ENCODE data around the gene CDO1.

DNA sequence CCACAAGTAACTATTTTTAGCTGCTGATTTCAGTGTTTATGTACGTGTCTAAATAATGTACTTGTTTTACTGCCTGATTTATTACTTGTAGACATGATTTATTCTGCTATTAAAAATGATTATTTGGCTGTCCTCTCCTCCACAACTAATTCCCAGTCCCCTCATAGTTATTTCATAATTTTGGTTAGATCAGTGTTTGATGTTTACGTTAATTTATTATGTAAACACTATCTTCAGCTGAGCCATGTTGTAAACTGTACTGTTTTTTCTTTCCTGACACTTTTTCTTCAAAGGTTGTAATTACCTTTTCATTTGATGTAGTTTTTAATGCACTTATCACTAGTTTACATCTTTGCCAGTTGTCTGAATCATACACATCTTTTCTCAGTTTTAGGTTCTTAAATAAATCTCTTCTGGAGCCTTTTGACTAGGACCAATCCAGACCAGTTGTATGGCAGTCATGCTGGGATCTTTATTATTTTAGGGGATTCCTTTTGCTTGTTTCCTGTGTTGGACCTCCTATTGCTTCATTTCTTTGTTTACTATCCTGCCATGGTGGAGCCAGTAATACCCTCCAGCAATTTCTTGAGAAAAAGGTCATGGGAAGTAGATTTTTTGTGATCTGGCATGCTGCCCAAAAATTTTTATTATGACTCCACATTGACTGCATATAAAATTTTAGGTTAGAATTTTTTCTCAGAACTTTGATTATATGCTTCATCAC, 41.3 kb upstream of the CDO1 start:
- TF ChIP-seq TAF1 (IDR thresholded peaks at IDR 0.05; ENCODE audit: low read depth) (no peak), EP300 (IDR thresholded peaks at IDR 0.05; ENCODE audit: borderline replicate concordance) (no peak), REST (IDR thresholded peaks at IDR 0.05; ENCODE audit: low read depth) (no peak), EGR1 (IDR thresholded peaks at IDR 0.05) (no peak), ZBTB7A (IDR thresholded peaks at IDR 0.05; ENCODE audit: low read depth) (no peak), FOXM1 (IDR thresholded peaks at IDR 0.05; ENCODE audit: borderline replicate concordance, low read depth) (no peak), YY1 (IDR thresholded peaks at IDR 0.05; ENCODE audit: low read depth) (no peak), NFIC (IDR thresholded peaks at IDR 0.05) (0 out of 2 replicates have a peak, but pooled peaks have one; percentile 20), CREB1 (IDR thresholded peaks at IDR 0.05; ENCODE audit: low read depth) (no peak), USF1 (IDR thresholded peaks at IDR 0.05) (no peak)
- TF ChIP-seq, protein P1, sequence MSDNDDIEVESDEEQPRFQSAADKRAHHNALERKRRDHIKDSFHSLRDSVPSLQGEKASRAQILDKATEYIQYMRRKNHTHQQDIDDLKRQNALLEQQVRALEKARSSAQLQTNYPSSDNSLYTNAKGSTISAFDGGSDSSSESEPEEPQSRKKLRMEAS (IDR thresholded peaks at IDR 0.05) = no peak

Measured in Ishikawa (cell line).